CD4-positive, alpha-beta T cell treated with Interleukin-15 for 1 hour (primary cell): ENCODE data around the gene OBP2B.

Source experiments
- DNase-seq: peaks from one replicate; pipeline ENCODE4 v3.0.0-alpha.2; 2020

Gene OBP2B

DNA sequence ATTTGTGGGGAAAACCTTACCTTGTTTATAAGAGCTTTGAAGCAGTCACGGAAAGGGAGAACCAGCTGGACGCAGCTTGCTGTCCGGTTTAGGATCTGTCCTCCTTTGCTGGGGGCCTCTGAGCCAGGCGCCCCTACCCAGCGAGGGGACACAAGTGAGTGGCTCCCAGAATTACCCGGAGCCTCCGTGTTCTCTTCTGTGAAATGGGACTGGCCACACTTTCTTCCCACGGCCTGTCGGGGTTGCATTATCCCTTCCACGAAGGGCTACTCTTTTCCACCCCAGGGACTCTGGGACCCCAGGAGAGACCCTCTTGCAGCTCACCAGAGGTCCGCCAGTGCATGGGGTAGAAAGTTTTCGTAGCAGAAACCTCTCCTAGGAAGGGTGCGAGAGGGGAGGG lies 44.9 kb downstream of the OBP2B start:
- no peak for DNase-seq

DNA sequence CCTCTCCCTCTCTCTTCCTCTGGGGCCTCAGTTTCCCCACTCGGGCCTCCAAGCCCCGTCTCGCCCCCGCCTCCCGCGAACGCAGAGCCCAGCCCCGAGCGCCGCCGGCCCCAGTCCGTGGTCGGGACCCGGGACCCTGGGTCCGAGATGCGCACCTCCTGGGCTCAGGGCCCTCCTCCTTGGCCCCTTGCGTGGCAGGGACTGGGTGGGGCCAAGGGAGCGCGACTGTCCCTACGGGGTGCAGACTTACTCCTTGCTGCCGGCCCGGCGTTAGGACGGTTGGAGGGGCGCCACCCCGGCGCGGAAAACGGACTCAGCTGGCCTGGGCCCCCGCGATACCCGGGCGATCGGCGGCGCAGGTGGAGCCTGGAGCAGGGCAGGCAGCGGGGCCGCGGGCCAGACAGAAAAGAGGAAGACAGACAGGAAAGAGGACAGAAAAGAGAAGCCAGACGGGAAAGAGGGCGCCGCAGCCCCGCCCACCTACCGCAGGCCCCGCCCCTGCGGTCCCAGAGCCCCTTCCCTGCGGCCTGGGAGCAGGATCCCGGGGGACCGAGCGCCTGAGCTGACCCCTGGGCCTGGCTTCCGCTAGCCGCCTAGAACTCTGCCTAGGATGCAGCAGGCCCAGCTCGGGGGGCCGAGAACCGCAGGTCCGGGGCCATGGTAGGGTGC lies 45.4 kb downstream of the OBP2B start, which contains the start of gene GBGT1:
GBGT1 (minus strand) TSS at position 411 of the 669 bp plus-strand sequence. CDS start 1,502 bp downstream, outside the sequence.
- peak; percentile 59 for DNase-seq

DNA sequence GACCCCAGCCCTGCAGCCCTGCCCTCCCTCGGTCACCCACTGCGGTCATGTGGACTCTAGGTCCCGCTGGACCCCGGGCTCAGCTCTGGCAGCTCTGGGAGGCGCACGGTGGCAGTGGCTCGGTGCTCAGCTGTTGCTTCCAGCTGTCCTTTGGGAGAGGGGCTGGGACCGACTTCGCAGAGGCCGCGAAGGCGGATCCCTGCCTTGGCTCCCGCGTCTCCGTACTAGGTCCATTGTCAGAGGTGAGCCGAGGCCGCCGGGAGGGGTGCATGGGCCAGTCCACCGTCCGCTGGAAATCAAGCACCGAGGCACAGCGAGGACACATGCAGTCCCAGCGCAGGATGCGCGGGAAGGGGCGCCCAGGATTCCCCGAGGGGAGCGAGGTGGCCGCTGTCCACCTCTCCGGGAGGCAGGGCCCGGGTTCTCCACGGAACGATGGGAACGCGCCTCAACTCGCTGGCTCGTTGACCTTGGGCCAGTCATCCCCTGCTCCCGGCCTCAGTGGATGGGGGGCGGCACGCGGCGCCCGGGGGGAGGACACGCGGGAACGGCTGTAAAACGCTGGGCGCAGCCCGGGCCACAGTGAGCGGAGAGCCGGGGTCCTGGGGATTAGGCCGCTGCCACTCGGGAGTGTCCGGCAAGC lies 46.1 kb downstream of the OBP2B start:
- DNase-seq = no peak

DNA sequence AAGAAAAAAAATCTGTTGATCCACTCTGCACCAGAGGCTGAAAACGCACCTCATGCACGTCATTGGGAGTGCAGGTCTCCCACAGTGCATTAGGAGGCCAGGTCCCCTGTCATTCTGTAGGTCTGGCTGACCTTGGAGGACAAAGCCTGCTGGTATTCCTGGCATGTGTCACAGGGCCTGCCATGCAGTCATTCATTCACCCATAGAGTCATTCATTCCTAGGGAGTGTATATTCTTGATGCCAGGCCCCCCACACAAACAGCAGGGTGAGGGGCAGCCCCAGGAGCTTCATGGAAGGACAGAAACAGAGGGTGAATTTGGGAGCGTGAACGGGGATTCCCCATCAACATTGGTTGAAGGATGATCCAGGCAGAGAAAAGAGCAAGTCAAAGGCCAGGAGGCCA lies 47.5 kb downstream of the OBP2B start:
- DNase-seq = no peak

DNA sequence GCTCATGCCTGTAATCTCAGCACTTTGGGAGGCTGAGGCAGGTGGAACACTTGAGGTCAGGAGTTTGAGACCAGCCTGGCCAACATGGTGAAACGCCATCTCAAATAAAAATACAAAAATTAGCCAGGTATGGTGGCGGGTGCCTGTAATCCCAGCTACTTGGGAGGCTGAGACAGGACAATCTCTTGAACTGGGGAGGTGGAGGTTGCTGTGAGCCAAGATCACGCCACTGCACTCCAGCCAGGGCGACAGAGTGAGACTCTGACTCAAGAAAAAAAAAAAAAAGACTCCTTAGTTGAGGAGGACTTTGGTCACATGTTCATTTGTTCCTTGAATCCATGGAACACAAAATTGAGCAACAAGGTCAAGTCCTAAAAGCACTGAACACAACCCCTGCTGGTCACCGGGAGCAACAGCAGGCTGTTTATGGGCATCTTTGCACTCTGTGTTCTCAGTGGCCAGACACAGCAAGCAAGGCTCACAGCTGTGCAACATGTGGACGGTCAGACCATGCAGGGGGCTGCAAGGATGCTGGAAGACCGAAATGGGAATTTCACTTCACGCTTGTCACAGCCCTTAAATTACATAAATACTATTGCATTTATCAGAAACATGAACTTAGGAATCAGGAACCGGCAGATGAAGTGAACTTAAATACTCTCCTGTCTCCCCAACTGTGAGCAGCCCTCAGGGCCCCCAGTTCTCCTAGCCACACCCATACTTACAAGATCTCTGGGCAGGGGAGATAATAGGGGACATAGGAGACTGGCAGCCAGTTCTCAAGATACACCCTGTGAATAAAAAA lies 48.1 kb downstream of the OBP2B start:
- DNase-seq = peak; percentile 54

DNA sequence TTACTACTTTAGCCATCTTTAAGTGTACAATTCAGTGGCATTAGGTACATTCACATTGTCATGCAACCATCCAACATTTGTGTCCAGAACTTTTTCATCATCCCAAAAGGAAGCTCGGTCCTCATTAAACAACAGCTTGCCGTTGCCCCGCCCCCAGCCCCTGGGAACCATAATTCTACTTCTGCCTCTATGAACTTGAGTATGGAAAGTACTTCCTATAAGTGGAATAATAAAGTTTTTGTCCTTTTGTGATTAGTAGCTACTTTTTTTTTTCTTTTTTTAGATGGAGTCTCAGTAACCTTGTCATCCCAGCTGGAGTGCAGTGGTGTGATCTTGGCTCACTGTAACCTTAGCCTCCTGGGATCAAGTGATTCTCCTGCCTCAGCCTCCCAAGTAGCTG lies 50.4 kb downstream of the OBP2B start:
- no peak for DNase-seq
